DOHH2 (cell line): ENCODE measurements around the gene SLAMF1.

Experiments
- EZH2phosphoT487 ChIP-seq: fragments of 200-600 bp; sonication (generic); IDR thresholded peaks from 2 replicates; pipeline ENCODE4 v1.6.1; 2017; ENCODE audit warnings: borderline replicate concordance, mild to moderate bottlenecking, antibody characterized with exemption, low read length, moderate library complexity, mixed read lengths
- TF ChIP-seq, protein P1 (sequence below): fragments of 200-600 bp; sonication (generic); IDR thresholded peaks from one replicate; pipeline ENCODE4 v1.5.1; 2014; ENCODE audit warnings: antibody characterized with exemption, mild to moderate bottlenecking, low read depth, low read length; ENCODE audit not compliant: poor library complexity, severe bottlenecking

DNA sequence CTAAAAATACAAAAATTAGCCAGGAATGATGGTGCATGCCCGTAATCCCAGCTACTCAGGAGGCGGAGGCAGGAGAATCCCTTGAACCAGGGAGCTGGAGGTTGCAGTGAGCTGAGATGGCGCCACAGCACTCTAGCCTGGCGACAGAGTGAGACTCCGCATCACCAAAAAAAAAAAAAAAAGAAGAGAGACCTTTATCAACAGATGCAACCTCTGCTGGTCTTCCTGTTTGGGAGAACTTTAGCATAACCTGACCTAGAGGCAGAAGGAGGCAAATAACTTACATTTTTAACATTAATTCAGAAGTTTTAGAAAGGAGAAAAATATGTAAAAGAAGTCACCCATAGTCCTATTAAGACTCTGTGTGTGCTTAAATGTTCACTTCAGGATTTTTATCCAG, 32.4 kb downstream of the SLAMF1 start:
- TF ChIP-seq, protein P1, sequence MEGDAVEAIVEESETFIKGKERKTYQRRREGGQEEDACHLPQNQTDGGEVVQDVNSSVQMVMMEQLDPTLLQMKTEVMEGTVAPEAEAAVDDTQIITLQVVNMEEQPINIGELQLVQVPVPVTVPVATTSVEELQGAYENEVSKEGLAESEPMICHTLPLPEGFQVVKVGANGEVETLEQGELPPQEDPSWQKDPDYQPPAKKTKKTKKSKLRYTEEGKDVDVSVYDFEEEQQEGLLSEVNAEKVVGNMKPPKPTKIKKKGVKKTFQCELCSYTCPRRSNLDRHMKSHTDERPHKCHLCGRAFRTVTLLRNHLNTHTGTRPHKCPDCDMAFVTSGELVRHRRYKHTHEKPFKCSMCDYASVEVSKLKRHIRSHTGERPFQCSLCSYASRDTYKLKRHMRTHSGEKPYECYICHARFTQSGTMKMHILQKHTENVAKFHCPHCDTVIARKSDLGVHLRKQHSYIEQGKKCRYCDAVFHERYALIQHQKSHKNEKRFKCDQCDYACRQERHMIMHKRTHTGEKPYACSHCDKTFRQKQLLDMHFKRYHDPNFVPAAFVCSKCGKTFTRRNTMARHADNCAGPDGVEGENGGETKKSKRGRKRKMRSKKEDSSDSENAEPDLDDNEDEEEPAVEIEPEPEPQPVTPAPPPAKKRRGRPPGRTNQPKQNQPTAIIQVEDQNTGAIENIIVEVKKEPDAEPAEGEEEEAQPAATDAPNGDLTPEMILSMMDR, result no peak
- TF ChIP-seq EZH2phosphoT487, result no peak
